Fibroblast of lung (primary cell): Measurements from ENCODE around the gene RAB10. TPM values are rescaled to one million over a fixed set of nuclear protein-coding genes. Genes with fewer than 3 reads are reported as not detected.
A peak's percentile ranks its signal among the peaks of the same experiment; 100 is the strongest.

Experiments used
- DNase-seq, 2 donors: peaks; one replicate each; pipeline versions ENCODE4 v3.0.0 to v3.0.0-alpha.2; 2010; ENCODE audit warnings: low read depth in 2 of 2
- H2AFZ ChIP-seq: 2 replicates; pipeline ENCODE4 v1.5.1; 2012; ENCODE audit warnings: low read length, control low read depth, inconsistent platforms
- H3K27ac ChIP-seq: 2 replicates; pipeline ENCODE4 v1.5.1; 2011; ENCODE audit warnings: low read length, control low read depth; ENCODE audit not compliant: insufficient read depth
- H3K27me3 ChIP-seq: 2 replicates; pipeline ENCODE4 v1.5.1; 2011; ENCODE audit warnings: mild to moderate bottlenecking, low read length; ENCODE audit not compliant: control insufficient read depth, insufficient read depth
- H3K36me3 ChIP-seq: 2 replicates; pipeline ENCODE4 v1.5.1; 2011; ENCODE audit warnings: low read length; ENCODE audit not compliant: control insufficient read depth, insufficient read depth
- H3K4me1 ChIP-seq: 2 replicates; pipeline ENCODE4 v1.5.1; 2011; ENCODE audit warnings: low read length; ENCODE audit not compliant: control insufficient read depth, insufficient read depth; ENCODE audit errors: extremely low read depth
- H3K4me2 ChIP-seq: 2 replicates; pipeline ENCODE4 v1.5.1; 2011; ENCODE audit warnings: low read length, control low read depth; ENCODE audit not compliant: insufficient read depth; ENCODE audit errors: extremely low read depth
- H3K4me3 ChIP-seq, 4 experiments: fragments of 200-600 bp in 1 of 4; sonication (generic) in 1 of 4; replicated peaks in 1 of 4; 2 replicates each; pipeline ENCODE4 v1.5.1; 2011 to 2016; ENCODE audit warnings: low read length in 4 of 4, low read depth in 3 of 4, mild to moderate bottlenecking in 3 of 4, control low read depth in 2 of 4, inconsistent platforms in 1 of 4, mixed read lengths in 1 of 4; ENCODE audit not compliant: insufficient read depth in 1 of 4; ENCODE audit errors: control extremely low read depth in 1 of 4
- H3K79me2 ChIP-seq: 2 replicates; pipeline ENCODE4 v1.5.1; 2012; ENCODE audit warnings: mild to moderate bottlenecking, low read length, inconsistent platforms; ENCODE audit not compliant: control insufficient read depth, insufficient read depth
- H3K9ac ChIP-seq: 2 replicates; pipeline ENCODE4 v1.5.1; 2011; ENCODE audit warnings: mild to moderate bottlenecking, low read length, control low read depth; ENCODE audit not compliant: insufficient read depth
- H3K9me3 ChIP-seq: 2 replicates; pipeline ENCODE4 v1.5.1; 2012; ENCODE audit warnings: low read depth, low read length; ENCODE audit not compliant: control insufficient read depth, insufficient read depth
- H4K20me1 ChIP-seq: 2 replicates; pipeline ENCODE4 v1.5.1; 2011; ENCODE audit warnings: low read length; ENCODE audit not compliant: control insufficient read depth, insufficient read depth; ENCODE audit errors: extremely low read depth
- EZH2 ChIP-seq: IDR thresholded peaks from 2 replicates; pipeline ENCODE4 v1.5.1; 2012; ENCODE audit warnings: low read length, control low read depth, mild to moderate bottlenecking; ENCODE audit errors: missing control alignments
- polyA plus RNA-seq, 2 donors: library from polyadenylated mRNA; depleted of rRNA in 1 of 2; stranded (reverse) in 1 of 2; unstranded in 1 of 2; fragments of >200 nt; gene quantifications; 2 replicates each; pipeline ENCODE4 v1.2.1, GENCODE V29; 2011 to 2012; ENCODE audit warnings: missing spikeins in 1 of 2
- total RNA-seq: library from RNA; depleted of rRNA; stranded (reverse); fragments of >200 nt; gene quantifications from 2 replicates; pipeline ENCODE4 v1.2.1, GENCODE V29; 2014
- TF ChIP-seq, protein P1 (sequence below), 2 donors: IDR thresholded peaks in 1 of 2; conservative IDR thresholded peaks in 1 of 2; 1 replicate in 1 of 2; 2 replicates in 1 of 2; pipeline ENCODE4 v1.5.1; 2011 to 2012; ENCODE audit warnings: low read length in 2 of 2, control low read depth in 1 of 2, inconsistent platforms in 1 of 2, low read depth in 1 of 2, mild to moderate bottlenecking in 1 of 2

RAB10 gene
- total and polyA plus RNA-seq, 2 donors (not counting 1 experiment from before 2014, with no cell fraction given): 94.1 to 253 TPM

DNA sequence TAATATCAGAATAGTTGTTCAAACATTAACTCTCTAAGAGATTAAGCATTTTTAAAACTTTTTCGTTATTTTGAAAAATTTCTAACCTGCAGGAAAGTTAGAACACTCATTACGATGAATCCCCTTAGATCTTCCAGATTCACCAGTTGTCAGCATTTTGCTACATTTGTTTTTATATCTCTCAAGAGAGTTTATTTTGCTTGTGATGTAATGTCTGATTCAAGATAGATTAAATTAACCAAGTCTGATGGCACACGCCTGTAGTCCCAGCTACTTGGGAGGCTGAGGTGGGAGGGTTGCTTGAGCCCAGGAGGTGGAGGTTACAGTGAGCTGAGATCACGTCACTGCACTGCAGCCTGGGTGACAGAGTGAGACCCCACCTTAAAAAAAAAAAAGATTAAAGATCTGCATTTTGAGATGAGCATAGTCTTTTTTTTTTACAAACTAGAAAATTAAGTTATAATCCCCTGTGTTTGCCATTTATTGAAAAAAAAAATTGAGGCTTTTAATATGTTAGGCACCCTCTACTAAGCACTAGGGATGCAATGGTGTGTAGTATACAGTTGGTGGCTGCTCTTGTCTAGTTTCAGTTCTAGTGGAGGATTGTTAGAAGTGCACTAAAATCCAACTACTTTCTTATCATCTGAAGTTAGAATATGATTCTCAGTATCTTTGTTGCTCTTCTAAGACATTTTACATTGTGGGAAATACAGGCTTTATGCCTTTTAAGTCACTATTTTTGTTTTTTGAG, 20.9 kb downstream of the RAB10 start:
- H3K79me2 ChIP-seq: peaks cover 85% of the 10 kb centered on the region
- H3K4me1 ChIP-seq: peaks cover 2% of the 10 kb centered on the region
- H3K9ac ChIP-seq: no peak overlapping the region
- DNase-seq: peak in 1 of 2 donors; percentile 48
- H2AFZ ChIP-seq: no peak overlapping the region
- no peak overlapping the region for H3K4me2 ChIP-seq
- peaks cover 2% of the 10 kb centered on the region for H3K36me3 ChIP-seq
- H3K4me3 ChIP-seq: no peak overlapping the region
- no peaks in the 10 kb centered on the region for H3K9me3 ChIP-seq
- peaks cover 5% of the 10 kb centered on the region for H4K20me1 ChIP-seq
- TF ChIP-seq, protein P1, sequence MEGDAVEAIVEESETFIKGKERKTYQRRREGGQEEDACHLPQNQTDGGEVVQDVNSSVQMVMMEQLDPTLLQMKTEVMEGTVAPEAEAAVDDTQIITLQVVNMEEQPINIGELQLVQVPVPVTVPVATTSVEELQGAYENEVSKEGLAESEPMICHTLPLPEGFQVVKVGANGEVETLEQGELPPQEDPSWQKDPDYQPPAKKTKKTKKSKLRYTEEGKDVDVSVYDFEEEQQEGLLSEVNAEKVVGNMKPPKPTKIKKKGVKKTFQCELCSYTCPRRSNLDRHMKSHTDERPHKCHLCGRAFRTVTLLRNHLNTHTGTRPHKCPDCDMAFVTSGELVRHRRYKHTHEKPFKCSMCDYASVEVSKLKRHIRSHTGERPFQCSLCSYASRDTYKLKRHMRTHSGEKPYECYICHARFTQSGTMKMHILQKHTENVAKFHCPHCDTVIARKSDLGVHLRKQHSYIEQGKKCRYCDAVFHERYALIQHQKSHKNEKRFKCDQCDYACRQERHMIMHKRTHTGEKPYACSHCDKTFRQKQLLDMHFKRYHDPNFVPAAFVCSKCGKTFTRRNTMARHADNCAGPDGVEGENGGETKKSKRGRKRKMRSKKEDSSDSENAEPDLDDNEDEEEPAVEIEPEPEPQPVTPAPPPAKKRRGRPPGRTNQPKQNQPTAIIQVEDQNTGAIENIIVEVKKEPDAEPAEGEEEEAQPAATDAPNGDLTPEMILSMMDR (conservative IDR thresholded peaks at IDR 0.05 in 1 of 2, IDR thresholded peaks at IDR 0.05 in 1 of 2; ENCODE audit: low read depth in 1 of 2, low read length in 2 of 2): no peak
- TF ChIP-seq EZH2: no peak
- no peaks in the 10 kb centered on the region for H3K27me3 ChIP-seq
- H3K27ac ChIP-seq: no peak overlapping the region

DNA sequence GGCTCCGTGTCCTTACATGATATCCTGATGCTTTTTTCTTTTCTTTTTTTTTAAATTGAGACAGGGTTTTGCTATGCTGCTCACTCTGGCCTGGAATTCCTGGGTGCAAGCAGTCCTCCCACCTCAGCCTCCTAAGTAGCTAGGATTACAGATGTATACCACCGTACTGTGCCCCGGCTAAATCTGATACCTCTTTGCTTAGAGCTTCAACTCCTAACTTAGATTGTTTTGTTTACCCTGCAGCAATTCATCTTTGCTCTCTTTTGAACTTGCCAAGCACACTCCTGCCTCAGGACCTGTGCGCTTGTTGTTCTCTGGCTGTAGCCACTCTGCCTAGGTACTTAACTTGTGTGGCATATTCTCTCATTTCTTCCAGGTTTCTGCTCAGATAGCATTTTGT, 24.5 kb downstream of the RAB10 start:
- DNase-seq: no peak
- Histone ChIP-seq H2AFZ (no peak overlapping the region), H3K4me3 (no peak overlapping the region)

DNA sequence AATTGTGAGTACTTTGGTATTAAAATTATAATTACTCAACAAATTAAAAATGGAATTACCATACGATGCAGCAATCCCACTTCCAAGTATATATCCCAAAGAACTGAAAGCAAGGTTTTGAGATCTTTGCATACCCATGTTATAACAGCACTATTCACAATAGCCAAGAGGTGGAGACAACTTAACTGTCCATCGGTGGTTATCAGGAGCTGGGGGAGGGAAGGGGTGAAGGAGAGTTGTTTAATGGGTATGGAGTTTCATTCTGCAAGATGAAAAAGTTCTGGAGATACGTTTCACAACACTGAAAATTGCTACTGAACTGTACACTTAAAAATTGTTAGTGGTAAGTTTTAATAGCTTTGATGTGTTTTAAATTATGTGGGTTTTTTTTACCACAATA, 25.7 kb downstream of the RAB10 start:
- peaks cover 80% of the 10 kb centered on the region for H3K79me2 ChIP-seq
- H3K27me3 ChIP-seq: no peaks in the 10 kb centered on the region
- H3K36me3 ChIP-seq: no peaks in the 10 kb centered on the region
- DNase-seq: no peak
- H3K4me1 ChIP-seq: peaks cover 2% of the 10 kb centered on the region
- H2AFZ ChIP-seq: no peak overlapping the region
- no peak overlapping the region for H3K4me2 ChIP-seq
- no peak overlapping the region for H3K9ac ChIP-seq
- H4K20me1 ChIP-seq: peaks cover 4% of the 10 kb centered on the region
- no peak for TF ChIP-seq EZH2
- TF ChIP-seq, protein P1 (conservative IDR thresholded peaks at IDR 0.05 in 1 of 2, IDR thresholded peaks at IDR 0.05 in 1 of 2; ENCODE audit: low read depth in 1 of 2, low read length in 2 of 2): no peak
- H3K4me3 ChIP-seq: no peak overlapping the region
- H3K9me3 ChIP-seq: no peaks in the 10 kb centered on the region
- H3K27ac ChIP-seq: no peak overlapping the region

More for the DNA sequence above, 24.5 kb downstream of the RAB10 start:
- H3K4me2 ChIP-seq: no peak overlapping the region
- H3K4me1 ChIP-seq: peaks cover 2% of the 10 kb centered on the region
- H3K27ac ChIP-seq: no peak overlapping the region
- no peaks in the 10 kb centered on the region for H3K36me3 ChIP-seq
- TF ChIP-seq, protein P1 (conservative IDR thresholded peaks at IDR 0.05 in 1 of 2, IDR thresholded peaks at IDR 0.05 in 1 of 2; ENCODE audit: low read depth in 1 of 2, low read length in 2 of 2): no peak
- TF ChIP-seq EZH2: no peak
- no peaks in the 10 kb centered on the region for H3K9me3 ChIP-seq
- peaks cover 78% of the 10 kb centered on the region for H3K79me2 ChIP-seq
- H3K9ac ChIP-seq: no peak overlapping the region
- peaks cover 5% of the 10 kb centered on the region for H4K20me1 ChIP-seq
- no peaks in the 10 kb centered on the region for H3K27me3 ChIP-seq
